Measurements from ENCODE around the gene DACT2.
"Not testable (repeated sequence)": the region's sequence is repeated elsewhere in the genome, so short reads cannot be mapped to it uniquely, and the experiment has no call there.

Gene DACT2

DNA sequence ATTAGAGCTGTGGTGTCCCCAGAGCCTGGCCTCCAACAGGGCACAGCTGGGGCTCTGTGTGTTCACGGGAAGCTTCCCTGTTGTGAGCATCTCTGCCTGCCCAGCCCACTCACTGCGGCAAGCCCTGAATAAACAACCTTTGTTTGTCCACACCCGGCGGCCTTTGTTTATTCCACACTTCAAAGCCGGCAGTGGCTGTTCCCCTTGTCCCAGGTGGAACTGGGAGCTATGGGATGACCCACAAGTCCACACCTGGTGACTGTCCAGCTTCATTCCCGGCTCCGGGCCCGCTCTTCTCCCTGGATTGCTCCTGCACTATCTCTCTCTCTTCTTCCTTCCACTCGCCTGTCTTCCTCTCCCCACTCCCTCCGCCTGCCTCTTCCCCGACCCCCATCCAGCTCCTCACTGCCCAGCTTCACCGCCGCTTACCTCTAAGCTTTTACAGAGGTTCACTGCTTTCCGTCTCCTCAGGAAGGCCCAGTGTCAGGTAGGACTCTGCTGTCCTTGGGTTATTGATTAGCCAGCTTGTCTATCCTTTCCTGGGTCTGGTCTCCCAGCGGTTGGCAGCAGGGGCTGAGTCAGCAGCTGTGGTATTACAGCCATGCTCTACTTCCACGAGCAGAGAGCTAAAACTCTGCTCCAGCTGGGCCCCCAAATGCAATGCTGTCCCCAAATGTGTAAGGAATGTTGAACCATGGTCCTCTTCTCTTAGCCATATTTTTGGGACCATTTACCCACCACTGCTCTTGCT lies 17.8 kb downstream of the DACT2 start:
- H3K27me3 ChIP-seq (ENCODE audit: insufficient read depth, low read length), result no peaks in the 10 kb centered on the region
- H2AFZ ChIP-seq (ENCODE audit: low read depth, low read length), result no peak overlapping the region
- no peak overlapping the region for H3K4me3 ChIP-seq (ENCODE audit: low read length)
- no peaks in the 10 kb centered on the region for H3K36me3 ChIP-seq (ENCODE audit: insufficient read depth, low read length)
- no peaks in the 10 kb centered on the region for H3K9me3 ChIP-seq (ENCODE audit: low read length)
- H3K4me1 ChIP-seq (ENCODE audit: insufficient read depth, low read length), result peaks cover 5% of the 10 kb centered on the region

DNA sequence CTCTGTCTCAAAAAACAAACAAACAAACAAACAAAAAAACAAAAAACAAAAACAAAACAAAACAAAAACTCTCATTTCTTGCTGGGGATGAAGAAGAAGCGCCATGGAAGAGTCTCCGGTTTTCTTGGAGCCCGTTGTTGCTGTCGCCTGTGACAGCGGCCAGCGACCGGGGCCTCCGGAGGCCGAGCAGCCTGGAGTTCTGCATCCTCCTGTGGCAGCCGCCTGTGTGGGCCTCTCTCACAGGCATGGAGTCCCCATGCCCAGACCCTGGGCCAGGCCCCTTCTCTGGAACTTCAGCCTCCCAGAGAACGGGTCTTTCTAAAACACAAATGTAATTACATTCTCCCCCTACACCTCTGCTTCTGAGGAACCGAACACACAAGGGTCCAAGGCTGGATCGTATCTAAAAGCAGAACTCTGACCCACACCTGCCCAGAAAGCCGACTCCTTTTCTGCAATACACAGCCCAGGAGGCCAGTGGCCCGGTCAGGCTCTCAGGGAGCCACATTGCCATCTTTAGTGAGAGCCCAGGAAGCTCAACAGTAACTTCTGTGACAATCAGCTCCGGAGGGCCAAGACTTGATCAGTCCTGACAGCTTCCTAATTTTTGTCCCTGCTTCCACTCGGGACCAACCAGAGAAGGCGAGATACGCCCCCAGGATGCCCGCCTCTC lies 18.5 kb downstream of the DACT2 start:
- Histone ChIP-seq H3K27me3 (ENCODE audit: insufficient read depth, low read length) (no peaks in the 10 kb centered on the region), H3K4me3 (ENCODE audit: low read length) (no peak overlapping the region)

DNA sequence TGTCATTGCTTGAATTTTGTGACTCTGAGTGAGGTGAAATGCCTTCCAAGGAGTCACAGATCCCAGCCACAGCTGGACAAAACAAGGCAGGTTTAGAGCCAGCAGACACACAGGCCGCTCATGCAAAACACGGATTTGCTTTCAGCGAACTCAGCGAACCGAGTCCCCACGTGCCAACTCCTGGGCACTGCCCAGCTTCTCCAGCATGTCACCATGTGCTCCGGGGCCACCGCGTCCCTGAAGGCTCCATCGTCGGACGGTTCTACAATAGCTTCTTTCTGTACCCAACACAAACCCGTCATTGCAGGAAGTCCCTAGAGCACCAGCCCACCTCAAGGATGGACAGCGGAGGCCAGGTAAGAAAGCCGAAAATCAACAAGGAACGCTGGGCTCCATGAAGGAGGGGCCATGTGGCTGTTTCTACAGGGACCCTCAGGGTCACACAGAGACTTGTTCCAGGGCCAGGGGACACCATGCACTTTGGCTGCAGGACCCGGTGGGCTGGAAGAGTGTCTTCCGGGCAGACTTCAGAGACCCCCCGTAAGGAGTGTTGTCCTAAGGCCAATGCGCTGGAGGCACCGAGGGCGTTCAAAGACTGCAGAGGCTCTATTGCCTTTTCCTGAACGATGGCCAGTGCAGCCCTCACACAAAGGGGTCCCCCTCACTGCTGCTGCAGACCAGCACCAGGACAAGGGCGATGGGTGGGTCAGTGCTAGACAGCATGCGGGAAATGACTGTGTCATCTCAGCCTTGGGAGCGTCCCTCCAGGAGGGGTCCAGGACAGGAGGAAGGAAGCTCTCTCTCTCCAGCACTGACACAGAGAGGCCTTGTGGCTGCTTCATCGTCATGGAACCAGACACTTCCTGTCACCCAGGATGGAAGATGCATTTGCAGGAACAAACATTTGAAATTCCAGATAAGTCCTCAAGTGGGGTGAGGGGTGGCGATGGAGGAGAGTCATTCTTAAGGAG lies 19.8 kb downstream of the DACT2 start:
- Histone ChIP-seq H3K4me3 (ENCODE audit: low read length) (no peak overlapping the region), H3K27me3 (ENCODE audit: insufficient read depth, low read length) (no peaks in the 10 kb centered on the region), H2AFZ (ENCODE audit: low read depth, low read length) (no peak overlapping the region), H3K36me3 (ENCODE audit: insufficient read depth, low read length) (no peaks in the 10 kb centered on the region), H3K4me1 (ENCODE audit: insufficient read depth, low read length) (peaks cover 5% of the 10 kb centered on the region), H3K9me3 (ENCODE audit: low read length) (no peaks in the 10 kb centered on the region)

More for the DNA sequence above, 18.5 kb downstream of the DACT2 start:
- H3K36me3 ChIP-seq (ENCODE audit: insufficient read depth, low read length), result no peaks in the 10 kb centered on the region
- no peak overlapping the region for H2AFZ ChIP-seq (ENCODE audit: low read depth, low read length)
- H3K4me1 ChIP-seq (ENCODE audit: insufficient read depth, low read length), result peaks cover 5% of the 10 kb centered on the region
- no peaks in the 10 kb centered on the region for H3K9me3 ChIP-seq (ENCODE audit: low read length)

DNA sequence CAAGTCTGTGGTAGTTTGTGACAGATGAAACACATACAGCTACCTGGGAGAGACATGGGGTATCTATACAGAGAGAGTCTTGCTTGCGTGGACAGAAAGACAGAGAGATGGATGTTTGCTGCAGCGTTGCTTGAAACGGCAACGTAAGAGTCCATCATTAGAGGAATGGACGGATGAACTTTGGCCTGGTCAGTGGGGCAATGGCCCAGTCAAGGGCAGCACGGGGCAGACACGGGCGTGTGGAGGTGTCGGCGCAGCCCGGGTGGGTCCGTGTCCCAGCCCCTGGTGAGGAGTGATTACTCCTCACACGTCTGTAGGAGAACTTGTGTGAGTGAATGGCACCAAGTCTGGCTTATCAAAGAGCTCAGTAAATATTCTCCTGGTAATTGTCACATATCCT lies 21.9 kb downstream of the DACT2 start:
- Histone ChIP-seq H3K4me1 (ENCODE audit: insufficient read depth, low read length) (peaks cover 1% of the 10 kb centered on the region), H3K36me3 (ENCODE audit: insufficient read depth, low read length) (no peaks in the 10 kb centered on the region), H3K9me3 (ENCODE audit: low read length) (no peaks in the 10 kb centered on the region), H3K4me3 (ENCODE audit: low read length) (no peak overlapping the region), H3K27me3 (ENCODE audit: insufficient read depth, low read length) (no peaks in the 10 kb centered on the region), H2AFZ (ENCODE audit: low read depth, low read length) (no peak overlapping the region)

DNA sequence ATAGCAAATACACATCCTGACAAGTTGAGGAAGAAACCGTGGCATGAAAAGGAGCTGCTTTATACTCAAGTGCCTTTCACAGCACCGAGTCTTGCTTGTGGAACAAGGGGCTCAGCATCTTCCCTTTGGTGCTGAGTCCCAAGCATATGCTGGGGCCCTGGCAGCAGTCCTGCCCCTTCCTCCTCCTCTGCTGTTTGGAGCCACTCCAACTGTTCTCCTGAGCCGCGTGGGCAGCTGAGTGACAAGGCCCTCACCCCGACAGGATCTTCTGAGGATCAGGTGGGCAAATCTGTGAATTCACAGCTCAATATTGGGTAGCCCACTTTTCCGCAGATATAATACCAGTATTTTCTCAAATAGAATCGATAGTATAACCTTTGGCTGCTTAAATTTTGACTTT lies 24.7 kb downstream of the DACT2 start:
- H2AFZ ChIP-seq (ENCODE audit: low read depth, low read length), result no peak overlapping the region
- H3K27me3 ChIP-seq (ENCODE audit: insufficient read depth, low read length), result no peaks in the 10 kb centered on the region

DNA sequence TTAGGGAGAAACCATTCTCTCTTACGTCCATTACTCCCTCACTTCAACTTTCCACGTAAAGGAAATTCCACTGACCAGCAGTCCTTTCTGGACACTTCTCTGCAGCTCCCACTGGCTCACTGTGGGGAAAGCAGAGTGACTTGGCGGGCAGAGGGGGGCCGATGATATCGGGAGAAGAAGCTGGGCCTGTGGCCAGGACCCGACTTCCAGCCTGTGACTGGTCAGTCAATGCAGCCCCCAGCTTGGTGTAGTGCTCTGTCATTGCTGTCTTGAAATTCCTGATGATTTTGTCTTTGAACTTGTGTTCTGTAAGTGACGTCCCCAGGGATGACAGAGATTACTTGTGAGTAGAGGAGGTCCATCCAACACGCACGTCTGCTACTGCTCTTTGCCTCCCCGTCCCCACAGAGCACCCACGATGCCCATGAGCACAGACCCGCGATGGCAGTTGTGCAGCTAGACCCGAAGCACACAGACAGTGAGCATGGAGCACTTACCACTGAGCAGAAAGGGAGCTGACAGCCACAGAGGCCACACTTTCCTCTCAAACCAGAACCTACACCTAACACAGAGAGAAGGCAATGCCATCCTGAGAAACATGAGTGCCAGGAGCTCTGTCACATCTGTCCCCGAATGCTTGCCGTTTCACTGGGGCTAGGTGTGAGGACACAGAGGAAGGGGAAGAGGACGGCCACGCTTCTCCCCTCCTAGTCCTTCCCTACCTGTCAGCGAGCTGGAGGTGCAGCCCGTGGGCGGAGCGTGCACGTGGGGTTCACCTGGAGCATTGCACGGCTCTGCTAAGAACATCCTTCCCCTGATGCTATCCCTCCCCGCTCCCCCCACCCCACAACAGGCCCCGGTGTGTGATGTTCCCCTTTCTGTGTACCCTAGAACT lies 25.7 kb downstream of the DACT2 start:
- H3K4me3 ChIP-seq (ENCODE audit: low read length), result no peak overlapping the region
- H3K4me1 ChIP-seq (ENCODE audit: insufficient read depth, low read length), result peaks cover 5% of the 10 kb centered on the region
- H3K36me3 ChIP-seq (ENCODE audit: insufficient read depth, low read length), result no peaks in the 10 kb centered on the region
- no peak overlapping the region for H2AFZ ChIP-seq (ENCODE audit: low read depth, low read length)
- no peaks in the 10 kb centered on the region for H3K9me3 ChIP-seq (ENCODE audit: low read length)
- no peaks in the 10 kb centered on the region for H3K27me3 ChIP-seq (ENCODE audit: insufficient read depth, low read length)

More for the DNA sequence above, 24.7 kb downstream of the DACT2 start:
- Histone ChIP-seq H3K36me3 (ENCODE audit: insufficient read depth, low read length) (no peaks in the 10 kb centered on the region), H3K9me3 (ENCODE audit: low read length) (no peaks in the 10 kb centered on the region), H3K4me3 (ENCODE audit: low read length) (no peak overlapping the region), H3K4me1 (ENCODE audit: insufficient read depth, low read length) (peaks cover 5% of the 10 kb centered on the region)

DNA sequence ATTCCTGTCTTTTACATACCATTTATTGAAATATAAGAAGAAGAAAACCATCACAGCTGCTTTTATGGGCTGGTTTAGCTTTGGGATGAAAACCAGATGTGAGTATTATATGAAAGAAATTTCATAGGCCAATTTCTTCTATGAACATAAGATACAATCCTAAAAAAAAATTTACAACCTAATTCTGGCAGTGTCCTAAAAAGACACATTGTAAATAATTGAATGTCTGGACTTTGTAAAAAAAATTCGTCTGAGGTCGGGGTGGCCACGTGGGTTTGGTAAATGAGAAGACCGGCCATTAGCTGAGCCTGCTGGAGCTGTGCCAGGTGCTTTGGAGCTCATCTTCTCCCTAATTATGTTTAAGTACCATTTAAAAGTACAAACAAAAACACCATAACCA lies 26.8 kb downstream of the DACT2 start:
- H3K4me3 ChIP-seq (ENCODE audit: low read length), result no peak overlapping the region
- H3K9me3 ChIP-seq (ENCODE audit: low read length), result no peaks in the 10 kb centered on the region
- H3K27me3 ChIP-seq (ENCODE audit: insufficient read depth, low read length), result no peaks in the 10 kb centered on the region
- H3K36me3 ChIP-seq (ENCODE audit: insufficient read depth, low read length), result no peaks in the 10 kb centered on the region
- H2AFZ ChIP-seq (ENCODE audit: low read depth, low read length), result no peak overlapping the region
- H3K4me1 ChIP-seq (ENCODE audit: insufficient read depth, low read length), result peaks cover 5% of the 10 kb centered on the region

DNA sequence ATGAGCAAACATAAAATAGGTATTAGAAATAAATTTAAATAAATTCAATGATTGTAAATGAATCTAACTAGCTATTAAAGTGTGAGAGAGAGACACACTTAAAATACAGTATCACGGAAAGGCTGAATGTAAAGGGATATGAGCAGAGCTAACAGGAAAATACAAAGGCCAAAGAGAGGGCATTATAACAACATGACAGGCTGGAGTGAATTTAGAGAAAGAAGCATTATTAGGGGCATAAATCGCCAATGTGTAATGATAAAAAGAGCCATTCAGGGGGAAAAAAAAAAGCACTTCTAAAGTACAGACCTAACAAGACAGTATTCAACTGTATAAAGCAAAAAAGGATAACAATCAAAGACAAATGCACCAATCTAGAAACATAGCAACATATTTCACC lies 28.1 kb downstream of the DACT2 start:
- Histone ChIP-seq H3K4me3 (ENCODE audit: low read length) (no peak overlapping the region), H3K27me3 (ENCODE audit: insufficient read depth, low read length) (no peaks in the 10 kb centered on the region), H3K4me1 (ENCODE audit: insufficient read depth, low read length) (peaks cover 5% of the 10 kb centered on the region), H2AFZ (ENCODE audit: low read depth, low read length) (no peak overlapping the region), H3K9me3 (ENCODE audit: low read length) (peaks cover 2% of the 10 kb centered on the region), H3K36me3 (ENCODE audit: insufficient read depth, low read length) (no peaks in the 10 kb centered on the region)

DNA sequence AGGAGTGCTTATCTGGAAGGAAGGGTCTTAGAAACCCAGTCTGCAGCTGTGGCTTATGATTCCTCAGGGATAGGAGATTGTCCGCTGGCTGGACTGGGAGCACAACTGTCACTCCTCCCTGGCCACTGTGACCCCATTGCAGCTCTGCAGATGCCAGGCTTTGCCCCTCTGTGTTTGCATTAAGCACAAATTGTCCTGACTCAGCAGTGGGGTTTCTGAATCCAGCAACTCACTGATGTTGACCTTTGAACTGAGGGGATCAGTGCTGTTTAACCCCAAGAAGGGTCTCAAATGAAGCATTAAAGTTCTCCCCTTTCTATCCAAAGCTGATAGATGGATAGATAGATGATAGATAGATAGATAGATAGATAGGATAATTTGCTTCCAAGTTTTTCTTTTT lies 29.5 kb downstream of the DACT2 start:
- H3K4me3 ChIP-seq (ENCODE audit: low read length), result no peak overlapping the region
- no peak overlapping the region for H2AFZ ChIP-seq (ENCODE audit: low read depth, low read length)
- peaks cover 5% of the 10 kb centered on the region for H3K4me1 ChIP-seq (ENCODE audit: insufficient read depth, low read length)
- no peaks in the 10 kb centered on the region for H3K36me3 ChIP-seq (ENCODE audit: insufficient read depth, low read length)
- peaks cover 4% of the 10 kb centered on the region for H3K9me3 ChIP-seq (ENCODE audit: low read length)
- no peaks in the 10 kb centered on the region for H3K27me3 ChIP-seq (ENCODE audit: insufficient read depth, low read length)

DNA sequence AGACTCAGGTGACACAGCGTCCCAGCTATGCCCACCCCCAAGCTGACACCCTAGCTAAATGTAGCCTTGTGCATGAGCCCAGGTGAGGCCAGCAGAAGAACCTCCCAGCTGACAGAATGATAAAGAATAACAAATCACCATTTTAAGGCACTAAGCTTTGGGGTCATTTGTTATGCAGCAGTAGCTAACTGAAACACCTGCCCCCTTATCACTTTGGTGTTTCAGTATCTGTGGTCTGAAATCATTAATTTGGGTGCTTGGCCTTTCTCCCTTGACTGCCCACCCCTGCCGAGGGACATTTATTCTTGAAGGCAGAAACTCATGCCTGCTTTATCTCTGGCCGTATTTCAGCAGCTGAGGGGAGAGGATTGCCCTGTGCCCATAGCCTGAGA lies 30.0 kb downstream of the DACT2 start:
- Histone ChIP-seq H3K4me3 (ENCODE audit: low read length) (no peak overlapping the region), H3K9me3 (ENCODE audit: low read length) (peaks cover 4% of the 10 kb centered on the region), H3K4me1 (ENCODE audit: insufficient read depth, low read length) (peaks cover 5% of the 10 kb centered on the region), H3K27me3 (ENCODE audit: insufficient read depth, low read length) (no peaks in the 10 kb centered on the region), H2AFZ (ENCODE audit: low read depth, low read length) (no peak overlapping the region), H3K36me3 (ENCODE audit: insufficient read depth, low read length) (no peaks in the 10 kb centered on the region)

DNA sequence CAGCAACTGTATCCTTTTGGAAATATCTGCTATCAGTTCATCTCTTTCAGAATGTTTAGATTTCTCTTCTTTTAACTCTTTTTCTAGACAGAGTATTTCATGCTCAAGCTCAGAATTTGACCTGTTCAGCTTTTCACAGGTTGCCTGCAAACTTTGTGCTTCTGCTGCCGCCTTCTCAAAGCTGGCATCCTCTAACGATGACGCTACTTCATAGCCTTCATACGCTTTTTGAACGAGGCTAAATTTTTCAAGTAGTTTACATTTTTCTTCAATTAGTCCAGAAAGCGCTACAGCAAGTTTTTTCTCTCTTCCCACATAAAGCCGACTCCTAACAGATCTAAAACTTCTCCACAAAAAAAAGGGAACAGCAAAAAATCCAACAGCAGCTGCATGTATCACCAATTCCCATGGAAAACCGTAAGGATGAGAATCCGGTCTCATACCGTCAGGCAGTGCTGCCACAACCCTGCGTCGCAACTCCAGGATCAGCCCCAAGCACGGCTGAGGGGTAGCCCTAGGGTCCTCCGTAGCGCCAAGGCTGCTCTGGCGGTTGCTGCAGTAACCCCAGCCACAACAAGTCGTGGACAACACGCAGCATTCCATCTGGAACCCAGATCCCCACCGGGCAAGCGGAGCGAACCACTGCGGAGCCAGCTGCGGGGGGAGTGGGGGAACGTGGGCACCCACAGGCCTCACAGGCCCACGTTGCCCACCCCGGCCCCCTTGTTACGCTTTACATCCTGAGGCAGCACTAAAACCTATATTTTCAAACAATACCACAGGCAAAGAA lies 30.6 kb downstream of the DACT2 start:
- Histone ChIP-seq H3K36me3 (ENCODE audit: insufficient read depth, low read length) (no peaks in the 10 kb centered on the region), H3K4me1 (ENCODE audit: insufficient read depth, low read length) (peaks cover 5% of the 10 kb centered on the region), H2AFZ (ENCODE audit: low read depth, low read length) (no peak overlapping the region), H3K9me3 (ENCODE audit: low read length) (peaks cover 4% of the 10 kb centered on the region), H3K27me3 (ENCODE audit: insufficient read depth, low read length) (no peaks in the 10 kb centered on the region), H3K4me3 (ENCODE audit: low read length) (no peak overlapping the region)

DNA sequence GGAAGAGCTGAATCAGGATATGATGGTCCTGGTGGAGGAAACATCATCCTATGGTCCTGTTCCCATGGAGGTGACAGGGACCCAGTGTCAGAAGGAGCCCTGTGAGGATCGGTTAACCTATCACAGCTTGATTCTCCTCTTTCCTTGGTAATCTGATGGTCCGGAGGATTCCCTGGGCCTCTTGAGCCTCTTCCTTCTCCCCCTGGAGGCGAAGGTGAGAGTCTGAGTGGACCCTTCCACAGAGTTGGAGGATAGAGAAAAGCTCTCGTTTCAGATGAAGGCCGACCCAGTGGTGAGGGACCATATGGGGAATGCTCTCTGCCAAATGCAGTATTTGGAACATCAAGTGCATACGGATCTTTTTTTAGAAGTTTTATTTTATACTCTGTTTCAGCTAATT lies 32.1 kb downstream of the DACT2 start:
- H3K4me1 ChIP-seq (ENCODE audit: insufficient read depth, low read length); H3K36me3 ChIP-seq (ENCODE audit: insufficient read depth, low read length); H3K27me3 ChIP-seq (ENCODE audit: insufficient read depth, low read length); H2AFZ ChIP-seq (ENCODE audit: low read depth, low read length); H3K9me3 ChIP-seq (ENCODE audit: low read length); H3K4me3 ChIP-seq (ENCODE audit: low read length): not testable (repeated sequence)
